GM23338 (cell line): ENCODE results near the gene LY6G6D. TPM values are rescaled to one million over a fixed set of nuclear protein-coding genes. Genes with fewer than 3 reads are reported as not detected.

Experiments
- ATAC-seq: fragments of 200-7000 bp; cut with Tn5 transposase; 3 replicates; pipeline ENCODE4 v1.9.1; 2020
- DNase-seq: peaks from one replicate; pipeline ENCODE4 v3.0.0-alpha.2; 2015; ENCODE audit warnings: low spot score
- H2AFZ ChIP-seq: fragments of 200-600 bp; sonication (generic); 2 replicates; pipeline ENCODE4 v1.8.0; 2016; ENCODE audit warnings: antibody characterized with exemption, mild to moderate bottlenecking, moderate library complexity
- H3F3A ChIP-seq: fragments of 200-600 bp; sonication (generic); replicated peaks from 2 replicates; pipeline ENCODE4 v1.8.0; 2017; ENCODE audit warnings: antibody characterized with exemption, mixed run types, low read depth
- H3K27ac ChIP-seq: fragments of 200-600 bp; sonication (generic); 2 replicates; pipeline ENCODE4 v1.6.1; 2016; ENCODE audit warnings: low read depth
- H3K27me3 ChIP-seq: fragments of 200-600 bp; sonication (generic); 2 replicates; pipeline ENCODE4 v1.8.0; 2016; ENCODE audit warnings: mild to moderate bottlenecking, mixed run types, moderate library complexity; ENCODE audit not compliant: insufficient read depth
- H3K36me3 ChIP-seq: fragments of 200-600 bp; sonication (generic); 2 replicates; pipeline ENCODE4 v1.8.0; 2016; ENCODE audit warnings: mild to moderate bottlenecking; ENCODE audit not compliant: insufficient read depth
- H3K4me1 ChIP-seq: fragments of 200-600 bp; sonication (generic); 2 replicates; pipeline ENCODE4 v1.8.0; 2016; ENCODE audit warnings: mild to moderate bottlenecking, moderate library complexity; ENCODE audit not compliant: insufficient read depth
- H3K4me2 ChIP-seq: fragments of 200-600 bp; sonication (generic); 2 replicates; pipeline ENCODE4 v1.7.1; 2017; ENCODE audit warnings: mixed run types
- H3K4me3 ChIP-seq: fragments of 200-600 bp; sonication (generic); 2 replicates; pipeline ENCODE4 v1.6.1; 2016; ENCODE audit warnings: mixed run types
- H3K79me2 ChIP-seq: fragments of 200-600 bp; sonication (generic); replicated peaks from 2 replicates; pipeline ENCODE4 v1.8.0; 2017; ENCODE audit warnings: mild to moderate bottlenecking; ENCODE audit not compliant: insufficient read depth
- H3K9me2 ChIP-seq: fragments of 200-600 bp; sonication (generic); 2 replicates; pipeline ENCODE4 v1.8.0; 2017; ENCODE audit not compliant: insufficient read depth
- H4K20me1 ChIP-seq: fragments of 200-600 bp; sonication (generic); replicated peaks from 2 replicates; pipeline ENCODE4 v1.8.0; 2017; ENCODE audit warnings: mild to moderate bottlenecking; ENCODE audit not compliant: insufficient read depth
- H3K27ac Mint-ChIP-seq: 2 replicates; pipeline ENCODE4 v1.8.0; 2020; ENCODE audit warnings: inconsistent platforms, mild to moderate bottlenecking, moderate library complexity, mixed read lengths
- H3K27me3 Mint-ChIP-seq: 3 replicates; pipeline ENCODE4 v1.8.0; 2022; ENCODE audit warnings: low read depth, mild to moderate bottlenecking, moderate library complexity, mixed read lengths, inconsistent platforms; ENCODE audit not compliant: insufficient read depth, poor library complexity
- H3K36me3 Mint-ChIP-seq: 3 replicates; pipeline ENCODE4 v1.8.0; 2021; ENCODE audit warnings: low read depth, mild to moderate bottlenecking, inconsistent platforms, moderate library complexity, mixed read lengths
- H3K4me1 Mint-ChIP-seq: 3 replicates; pipeline ENCODE4 v1.8.0; 2020; ENCODE audit warnings: mild to moderate bottlenecking, inconsistent platforms, mixed read lengths
- H3K4me3 Mint-ChIP-seq: 3 replicates; pipeline ENCODE4 v1.8.0; 2021; ENCODE audit warnings: moderate library complexity, mild to moderate bottlenecking, inconsistent platforms, mixed read lengths
- H3K9me3 Mint-ChIP-seq: 3 replicates; pipeline ENCODE4 v1.8.0; 2020; ENCODE audit warnings: moderate library complexity, mild to moderate bottlenecking, inconsistent platforms, mixed read lengths
- CREB1 ChIP-seq: fragments of 250-450 bp; sonication (Bioruptor Pico); IDR thresholded peaks from 2 replicates; pipeline ENCODE4 v1.5.0; 2020; ENCODE audit warnings: low read depth, mild to moderate bottlenecking, moderate library complexity
- CTCF ChIP-seq, 2 experiments: fragments of 200-600 bp in 1 of 2; sonication (generic) in 1 of 2; conservative IDR thresholded peaks; 2 replicates each; pipeline versions ENCODE4 v1.5.1 to v1.6.1; 2016 to 2017; ENCODE audit warnings: antibody characterized with exemption in 2 of 2, low read depth in 2 of 2, mild to moderate bottlenecking in 2 of 2, moderate library complexity in 1 of 2
- ETS1 ChIP-seq: IDR thresholded peaks from 2 replicates; pipeline ENCODE4 v1.6.1; 2016; ENCODE audit warnings: antibody characterized with exemption
- EZH2 ChIP-seq: fragments of 200-600 bp; sonication (generic); IDR thresholded peaks from one replicate; pipeline ENCODE4 v1.8.0; 2017; ENCODE audit warnings: antibody characterized with exemption, mild to moderate bottlenecking, low read depth; ENCODE audit not compliant: unreplicated experiment
- EZH2phosphoT487 ChIP-seq: fragments of 200-600 bp; sonication (generic); IDR thresholded peaks from one replicate; pipeline ENCODE4 v1.8.1; 2018; ENCODE audit warnings: antibody characterized with exemption; ENCODE audit not compliant: unreplicated experiment
- JUNB ChIP-seq: IDR thresholded peaks from one replicate; pipeline ENCODE4 v1.6.1; 2016; ENCODE audit warnings: antibody characterized with exemption; ENCODE audit not compliant: unreplicated experiment
- NANOG ChIP-seq: IDR thresholded peaks from 2 replicates; pipeline ENCODE4 v1.6.1; 2016; ENCODE audit warnings: antibody characterized with exemption, borderline replicate concordance
- STAT1 ChIP-seq: IDR thresholded peaks from one replicate; pipeline ENCODE4 v1.6.1; 2016; ENCODE audit warnings: antibody characterized with exemption; ENCODE audit not compliant: unreplicated experiment
- ZNF114 ChIP-seq: fragments of 250-450 bp; sonication (Bioruptor Pico); IDR thresholded peaks from 2 replicates; pipeline ENCODE4 v1.5.0; 2020; ENCODE audit warnings: mild to moderate bottlenecking, moderate library complexity
- polyA plus RNA-seq: library from polyadenylated mRNA; unstranded; fragments of >200 nt; fragmentation: Nextera tagmentation; extraction: Ambion mirVana; gene quantifications from 2 replicates; pipeline ENCODE4 v1.2.1, GENCODE V29; 2016
- total RNA-seq: library from RNA; depleted of rRNA; stranded (reverse); fragments of >200 nt; shearing (Covaris generic); gene quantifications from 2 replicates; pipeline ENCODE4 v1.2.3, GENCODE V29; 2014
- TF ChIP-seq, protein P1 (sequence below): IDR thresholded peaks from one replicate; pipeline ENCODE4 v1.6.1; 2018; ENCODE audit warnings: antibody characterized with exemption; ENCODE audit not compliant: unreplicated experiment
- TF ChIP-seq, protein P2 (sequence below): fragments of 250-450 bp; sonication (Bioruptor Pico); IDR thresholded peaks from 2 replicates; pipeline ENCODE4 v1.5.0; 2020; ENCODE audit warnings: mild to moderate bottlenecking, moderate library complexity

LY6G6D gene
- total and polyA plus RNA-seq, 2 experiments from 2014 or later: not detected

DNA sequence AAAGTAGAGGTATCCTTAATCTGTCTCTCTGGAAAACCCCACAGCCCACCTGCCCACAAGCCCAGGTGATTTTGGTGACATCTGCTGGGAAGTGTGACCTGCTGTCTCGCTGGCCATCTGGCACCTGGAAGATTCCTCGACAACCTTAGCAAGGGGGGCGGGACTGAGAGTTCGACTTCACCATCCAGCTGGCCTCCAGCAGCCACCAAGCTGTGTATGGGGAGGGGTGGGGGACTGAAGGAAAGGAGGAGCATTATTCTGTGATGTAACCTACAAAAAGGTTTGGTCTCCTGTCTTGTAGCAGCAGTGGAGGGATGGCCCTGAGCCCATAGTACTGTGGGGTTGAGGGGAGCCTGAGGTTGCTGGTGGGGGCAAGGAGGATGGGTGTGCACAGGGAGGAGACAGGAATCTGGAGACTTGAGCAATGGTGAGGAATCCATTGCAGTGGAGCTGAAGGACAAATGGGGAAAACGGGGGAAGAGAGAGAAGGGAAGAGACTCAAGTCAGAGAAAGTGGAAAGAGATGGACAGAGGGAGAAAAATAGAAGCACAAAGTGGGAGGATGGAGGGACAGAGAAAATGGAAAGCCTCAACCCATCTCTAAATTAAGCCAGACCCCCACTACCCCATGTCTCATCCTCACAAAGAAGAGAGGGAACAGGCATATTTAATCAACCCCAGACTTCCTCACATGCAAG lies 4.5 kb upstream of the LY6G6D start (continued):
- TF ChIP-seq CREB1 (CRISPR knock-in tag) (no peak), ETS1 (no peak)

DNA sequence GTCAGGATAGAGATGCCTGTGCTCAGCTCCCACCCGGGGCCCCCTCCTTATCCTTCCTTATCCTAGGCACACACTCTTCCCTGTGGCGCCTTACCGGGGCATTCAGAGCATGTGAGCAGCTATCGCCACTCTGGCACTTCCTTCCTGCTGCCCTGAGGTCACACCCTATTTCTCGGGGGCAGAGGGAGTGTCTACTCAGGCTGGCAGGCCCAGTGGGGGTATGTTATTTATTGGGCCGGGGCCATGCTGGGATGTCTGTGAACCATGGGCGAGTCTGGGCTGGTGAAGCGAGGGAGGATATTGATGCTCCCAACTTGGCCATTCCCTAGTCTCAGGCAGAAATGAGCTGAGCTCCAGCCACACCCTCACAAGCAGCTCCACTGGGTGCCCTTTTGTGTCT lies 3.9 kb upstream of the LY6G6D start:
- no peak overlapping the region for H3K4me2 ChIP-seq
- H3K9me2 ChIP-seq: no peaks in the 10 kb centered on the region
- DNase-seq (no peak), ATAC-seq (no peak)
- no peaks in the 10 kb centered on the region for H3K36me3 Mint-ChIP-seq
- H3K4me3 Mint-ChIP-seq: no peak overlapping the region
- H3K4me1 Mint-ChIP-seq: peaks cover 24% of the 10 kb centered on the region
- H4K20me1 ChIP-seq: no peaks in the 10 kb centered on the region
- H3K27me3 ChIP-seq: no peaks in the 10 kb centered on the region
- peaks cover 20% of the 10 kb centered on the region for H3K4me1 ChIP-seq
- no peak overlapping the region for H3K27ac ChIP-seq
- no peak overlapping the region for H3K27ac Mint-ChIP-seq
- H3K4me3 ChIP-seq: no peak overlapping the region
- no peaks in the 10 kb centered on the region for H3K9me3 Mint-ChIP-seq
- no peak overlapping the region for H2AFZ ChIP-seq
- no peaks in the 10 kb centered on the region for H3F3A ChIP-seq
- H3K36me3 ChIP-seq: no peaks in the 10 kb centered on the region
- H3K27me3 Mint-ChIP-seq: peaks cover 19% of the 10 kb centered on the region
- H3K79me2 ChIP-seq: no peaks in the 10 kb centered on the region
- TF ChIP-seq EZH2 (no peak), ZNF114 (CRISPR knock-in tag) (no peak), EZH2phosphoT487 (no peak), JUNB (no peak), CREB1 (CRISPR knock-in tag) (no peak), STAT1 (no peak), NANOG (no peak), CTCF (conservative IDR thresholded peaks at IDR 0.05; ENCODE audit: low read depth in 2 of 2) (no peak)
- TF ChIP-seq, protein P1, sequence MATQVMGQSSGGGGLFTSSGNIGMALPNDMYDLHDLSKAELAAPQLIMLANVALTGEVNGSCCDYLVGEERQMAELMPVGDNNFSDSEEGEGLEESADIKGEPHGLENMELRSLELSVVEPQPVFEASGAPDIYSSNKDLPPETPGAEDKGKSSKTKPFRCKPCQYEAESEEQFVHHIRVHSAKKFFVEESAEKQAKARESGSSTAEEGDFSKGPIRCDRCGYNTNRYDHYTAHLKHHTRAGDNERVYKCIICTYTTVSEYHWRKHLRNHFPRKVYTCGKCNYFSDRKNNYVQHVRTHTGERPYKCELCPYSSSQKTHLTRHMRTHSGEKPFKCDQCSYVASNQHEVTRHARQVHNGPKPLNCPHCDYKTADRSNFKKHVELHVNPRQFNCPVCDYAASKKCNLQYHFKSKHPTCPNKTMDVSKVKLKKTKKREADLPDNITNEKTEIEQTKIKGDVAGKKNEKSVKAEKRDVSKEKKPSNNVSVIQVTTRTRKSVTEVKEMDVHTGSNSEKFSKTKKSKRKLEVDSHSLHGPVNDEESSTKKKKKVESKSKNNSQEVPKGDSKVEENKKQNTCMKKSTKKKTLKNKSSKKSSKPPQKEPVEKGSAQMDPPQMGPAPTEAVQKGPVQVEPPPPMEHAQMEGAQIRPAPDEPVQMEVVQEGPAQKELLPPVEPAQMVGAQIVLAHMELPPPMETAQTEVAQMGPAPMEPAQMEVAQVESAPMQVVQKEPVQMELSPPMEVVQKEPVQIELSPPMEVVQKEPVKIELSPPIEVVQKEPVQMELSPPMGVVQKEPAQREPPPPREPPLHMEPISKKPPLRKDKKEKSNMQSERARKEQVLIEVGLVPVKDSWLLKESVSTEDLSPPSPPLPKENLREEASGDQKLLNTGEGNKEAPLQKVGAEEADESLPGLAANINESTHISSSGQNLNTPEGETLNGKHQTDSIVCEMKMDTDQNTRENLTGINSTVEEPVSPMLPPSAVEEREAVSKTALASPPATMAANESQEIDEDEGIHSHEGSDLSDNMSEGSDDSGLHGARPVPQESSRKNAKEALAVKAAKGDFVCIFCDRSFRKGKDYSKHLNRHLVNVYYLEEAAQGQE: no peak
- TF ChIP-seq, protein P2, sequence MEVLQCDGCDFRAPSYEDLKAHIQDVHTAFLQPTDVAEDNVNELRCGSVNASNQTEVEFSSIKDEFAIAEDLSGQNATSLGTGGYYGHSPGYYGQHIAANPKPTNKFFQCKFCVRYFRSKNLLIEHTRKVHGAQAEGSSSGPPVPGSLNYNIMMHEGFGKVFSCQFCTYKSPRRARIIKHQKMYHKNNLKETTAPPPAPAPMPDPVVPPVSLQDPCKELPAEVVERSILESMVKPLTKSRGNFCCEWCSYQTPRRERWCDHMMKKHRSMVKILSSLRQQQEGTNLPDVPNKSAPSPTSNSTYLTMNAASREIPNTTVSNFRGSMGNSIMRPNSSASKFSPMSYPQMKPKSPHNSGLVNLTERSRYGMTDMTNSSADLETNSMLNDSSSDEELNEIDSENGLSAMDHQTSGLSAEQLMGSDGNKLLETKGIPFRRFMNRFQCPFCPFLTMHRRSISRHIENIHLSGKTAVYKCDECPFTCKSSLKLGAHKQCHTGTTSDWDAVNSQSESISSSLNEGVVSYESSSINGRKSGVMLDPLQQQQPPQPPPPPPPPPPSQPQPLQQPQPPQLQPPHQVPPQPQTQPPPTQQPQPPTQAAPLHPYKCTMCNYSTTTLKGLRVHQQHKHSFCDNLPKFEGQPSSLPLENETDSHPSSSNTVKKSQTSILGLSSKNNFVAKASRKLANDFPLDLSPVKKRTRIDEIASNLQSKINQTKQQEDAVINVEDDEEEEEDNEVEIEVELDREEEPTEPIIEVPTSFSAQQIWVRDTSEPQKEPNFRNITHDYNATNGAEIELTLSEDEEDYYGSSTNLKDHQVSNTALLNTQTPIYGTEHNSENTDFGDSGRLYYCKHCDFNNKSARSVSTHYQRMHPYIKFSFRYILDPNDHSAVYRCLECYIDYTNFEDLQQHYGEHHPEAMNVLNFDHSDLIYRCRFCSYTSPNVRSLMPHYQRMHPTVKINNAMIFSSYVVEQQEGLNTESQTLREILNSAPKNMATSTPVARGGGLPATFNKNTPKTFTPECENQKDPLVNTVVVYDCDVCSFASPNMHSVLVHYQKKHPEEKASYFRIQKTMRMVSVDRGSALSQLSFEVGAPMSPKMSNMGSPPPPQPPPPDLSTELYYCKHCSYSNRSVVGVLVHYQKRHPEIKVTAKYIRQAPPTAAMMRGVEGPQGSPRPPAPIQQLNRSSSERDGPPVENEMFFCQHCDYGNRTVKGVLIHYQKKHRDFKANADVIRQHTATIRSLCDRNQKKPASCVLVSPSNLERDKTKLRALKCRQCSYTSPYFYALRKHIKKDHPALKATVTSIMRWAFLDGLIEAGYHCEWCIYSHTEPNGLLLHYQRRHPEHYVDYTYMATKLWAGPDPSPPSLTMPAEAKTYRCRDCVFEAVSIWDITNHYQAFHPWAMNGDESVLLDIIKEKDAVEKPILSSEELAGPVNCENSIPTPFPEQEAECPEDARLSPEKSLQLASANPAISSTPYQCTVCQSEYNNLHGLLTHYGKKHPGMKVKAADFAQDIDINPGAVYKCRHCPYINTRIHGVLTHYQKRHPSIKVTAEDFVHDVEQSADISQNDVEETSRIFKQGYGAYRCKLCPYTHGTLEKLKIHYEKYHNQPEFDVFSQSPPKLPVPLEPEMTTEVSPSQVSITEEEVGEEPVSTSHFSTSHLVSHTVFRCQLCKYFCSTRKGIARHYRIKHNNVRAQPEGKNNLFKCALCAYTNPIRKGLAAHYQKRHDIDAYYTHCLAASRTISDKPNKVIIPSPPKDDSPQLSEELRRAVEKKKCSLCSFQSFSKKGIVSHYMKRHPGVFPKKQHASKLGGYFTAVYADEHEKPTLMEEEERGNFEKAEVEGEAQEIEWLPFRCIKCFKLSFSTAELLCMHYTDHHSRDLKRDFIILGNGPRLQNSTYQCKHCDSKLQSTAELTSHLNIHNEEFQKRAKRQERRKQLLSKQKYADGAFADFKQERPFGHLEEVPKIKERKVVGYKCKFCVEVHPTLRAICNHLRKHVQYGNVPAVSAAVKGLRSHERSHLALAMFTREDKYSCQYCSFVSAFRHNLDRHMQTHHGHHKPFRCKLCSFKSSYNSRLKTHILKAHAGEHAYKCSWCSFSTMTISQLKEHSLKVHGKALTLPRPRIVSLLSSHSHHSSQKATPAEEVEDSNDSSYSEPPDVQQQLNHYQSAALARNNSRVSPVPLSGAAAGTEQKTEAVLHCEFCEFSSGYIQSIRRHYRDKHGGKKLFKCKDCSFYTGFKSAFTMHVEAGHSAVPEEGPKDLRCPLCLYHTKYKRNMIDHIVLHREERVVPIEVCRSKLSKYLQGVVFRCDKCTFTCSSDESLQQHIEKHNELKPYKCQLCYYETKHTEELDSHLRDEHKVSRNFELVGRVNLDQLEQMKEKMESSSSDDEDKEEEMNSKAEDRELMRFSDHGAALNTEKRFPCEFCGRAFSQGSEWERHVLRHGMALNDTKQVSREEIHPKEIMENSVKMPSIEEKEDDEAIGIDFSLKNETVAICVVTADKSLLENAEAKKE (CRISPR knock-in tag): no peak
